OCI-LY1 (cell line): ENCODE data around the gene SSC5D.

Experiments used
- EZH2 ChIP-seq: fragments of 200-600 bp; sonication (generic), shearing (Covaris generic); IDR thresholded peaks from 2 replicates; pipeline ENCODE4 v1.8.0; 2017; ENCODE audit warnings: borderline replicate concordance, mixed run types, mild to moderate bottlenecking, antibody characterized with exemption, low read length, moderate library complexity, mixed read lengths
- TF ChIP-seq, protein P1 (sequence below): fragments of 200-600 bp; sonication (generic), shearing (Covaris generic); IDR thresholded peaks from 2 replicates; pipeline ENCODE4 v1.5.1; 2017; ENCODE audit warnings: mild to moderate bottlenecking, antibody characterized with exemption, low read length, moderate library complexity, mixed read lengths

DNA sequence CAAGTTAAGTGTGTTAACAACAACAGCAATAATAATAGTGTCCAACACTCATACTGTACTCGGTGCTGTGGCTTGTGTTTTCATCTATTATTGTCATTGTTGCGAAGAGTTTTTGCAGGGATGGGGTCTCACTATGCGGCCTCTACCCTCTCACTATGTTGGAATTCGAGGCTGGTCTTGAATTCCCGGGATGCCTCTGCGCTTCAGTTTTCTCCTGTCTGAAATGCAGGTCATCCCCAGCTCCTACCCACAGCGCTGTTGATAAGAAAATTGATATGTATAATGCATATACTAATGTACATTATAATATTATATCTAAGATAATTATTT, 62.0 kb downstream of the SSC5D start:
- TF ChIP-seq, protein P1, sequence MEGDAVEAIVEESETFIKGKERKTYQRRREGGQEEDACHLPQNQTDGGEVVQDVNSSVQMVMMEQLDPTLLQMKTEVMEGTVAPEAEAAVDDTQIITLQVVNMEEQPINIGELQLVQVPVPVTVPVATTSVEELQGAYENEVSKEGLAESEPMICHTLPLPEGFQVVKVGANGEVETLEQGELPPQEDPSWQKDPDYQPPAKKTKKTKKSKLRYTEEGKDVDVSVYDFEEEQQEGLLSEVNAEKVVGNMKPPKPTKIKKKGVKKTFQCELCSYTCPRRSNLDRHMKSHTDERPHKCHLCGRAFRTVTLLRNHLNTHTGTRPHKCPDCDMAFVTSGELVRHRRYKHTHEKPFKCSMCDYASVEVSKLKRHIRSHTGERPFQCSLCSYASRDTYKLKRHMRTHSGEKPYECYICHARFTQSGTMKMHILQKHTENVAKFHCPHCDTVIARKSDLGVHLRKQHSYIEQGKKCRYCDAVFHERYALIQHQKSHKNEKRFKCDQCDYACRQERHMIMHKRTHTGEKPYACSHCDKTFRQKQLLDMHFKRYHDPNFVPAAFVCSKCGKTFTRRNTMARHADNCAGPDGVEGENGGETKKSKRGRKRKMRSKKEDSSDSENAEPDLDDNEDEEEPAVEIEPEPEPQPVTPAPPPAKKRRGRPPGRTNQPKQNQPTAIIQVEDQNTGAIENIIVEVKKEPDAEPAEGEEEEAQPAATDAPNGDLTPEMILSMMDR, result no peak
- no peak for TF ChIP-seq EZH2
